Trophoblast cell (in vitro differentiated cells and primary cell): ENCODE data around the gene MDM1.
A peak's percentile ranks its signal among the peaks of the same experiment; 100 is the strongest.

Experiments used
- DNase-seq, 2 donors: peaks; one replicate each; pipeline ENCODE4 v3.0.0-alpha.2; 2016
- H2AFZ ChIP-seq: 2 replicates; pipeline ENCODE4 v1.6.1; 2013; ENCODE audit warnings: low read length, moderate library complexity, mild to moderate bottlenecking; ENCODE audit not compliant: insufficient read depth, poor library complexity
- H2AK5ac ChIP-seq: 2 replicates; pipeline ENCODE4 v1.6.1; 2013; ENCODE audit warnings: mild to moderate bottlenecking, low read length
- H2BK120ac ChIP-seq: 2 replicates; pipeline ENCODE4 v1.6.1; 2013; ENCODE audit warnings: low read length, mild to moderate bottlenecking, moderate library complexity; ENCODE audit not compliant: insufficient read depth, poor library complexity
- H2BK12ac ChIP-seq: 2 replicates; pipeline ENCODE4 v1.6.1; 2013; ENCODE audit warnings: mild to moderate bottlenecking, low read length, moderate library complexity
- H2BK5ac ChIP-seq: 2 replicates; pipeline ENCODE4 v1.6.1; 2013; ENCODE audit warnings: low read length, low read depth, moderate library complexity, mild to moderate bottlenecking; ENCODE audit not compliant: poor library complexity
- H3K14ac ChIP-seq: 2 replicates; pipeline ENCODE4 v1.6.1; 2013; ENCODE audit warnings: mild to moderate bottlenecking, low read length
- H3K18ac ChIP-seq: 2 replicates; pipeline ENCODE4 v1.6.1; 2013; ENCODE audit warnings: mild to moderate bottlenecking, low read length
- H3K23ac ChIP-seq: 2 replicates; pipeline ENCODE4 v1.6.1; 2013; ENCODE audit warnings: low read length
- H3K27ac ChIP-seq: 2 replicates; pipeline ENCODE4 v1.5.1; 2013; ENCODE audit warnings: low read depth, mild to moderate bottlenecking, inconsistent platforms, low read length, moderate library complexity
- H3K27me3 ChIP-seq: 2 replicates; pipeline ENCODE4 v1.6.1; 2013; ENCODE audit warnings: inconsistent platforms, mild to moderate bottlenecking, low read length, moderate library complexity; ENCODE audit not compliant: insufficient read depth
- H3K36me3 ChIP-seq, 2 experiments: 1 replicate in 1 of 2; 2 replicates in 1 of 2; pipeline ENCODE4 v1.6.1; 2013; ENCODE audit warnings: low read length in 2 of 2, mild to moderate bottlenecking in 2 of 2, moderate library complexity in 1 of 2; ENCODE audit not compliant: insufficient read depth in 2 of 2, control insufficient read depth in 1 of 2
- H3K4ac ChIP-seq: 2 replicates; pipeline ENCODE4 v1.6.1; 2013; ENCODE audit warnings: low read depth, mild to moderate bottlenecking, low read length, moderate library complexity
- H3K4me1 ChIP-seq, 2 experiments: 1 replicate in 1 of 2; 2 replicates in 1 of 2; pipeline ENCODE4 v1.6.1; 2013; ENCODE audit warnings: low read length in 2 of 2, mild to moderate bottlenecking in 2 of 2, moderate library complexity in 1 of 2; ENCODE audit not compliant: insufficient read depth in 2 of 2, control insufficient read depth in 1 of 2
- H3K4me2 ChIP-seq: 2 replicates; pipeline ENCODE4 v1.6.1; 2013; ENCODE audit warnings: inconsistent platforms, mild to moderate bottlenecking, low read length, moderate library complexity
- H3K4me3 ChIP-seq: 2 replicates; pipeline ENCODE4 v1.5.1; 2013; ENCODE audit warnings: mild to moderate bottlenecking, low read depth, low read length, inconsistent platforms
- H3K79me1 ChIP-seq: one replicate; pipeline ENCODE4 v1.6.1; 2013; ENCODE audit warnings: low read length
- H3K79me2 ChIP-seq: 2 replicates; pipeline ENCODE4 v1.6.1; 2013; ENCODE audit warnings: low read length, mild to moderate bottlenecking; ENCODE audit not compliant: control insufficient read depth, insufficient read depth, poor library complexity
- H3K9ac ChIP-seq: 2 replicates; pipeline ENCODE4 v1.6.1; 2013; ENCODE audit warnings: mild to moderate bottlenecking, low read length
- H3K9me3 ChIP-seq: 2 replicates; pipeline ENCODE4 v1.6.1; 2013; ENCODE audit warnings: low read depth, mild to moderate bottlenecking, control low read depth, inconsistent platforms, low read length; ENCODE audit not compliant: insufficient read depth
- H4K12ac ChIP-seq: 2 replicates; pipeline ENCODE4 v1.6.1; 2013; ENCODE audit warnings: low read depth, mild to moderate bottlenecking, low read length, moderate library complexity
- H4K8ac ChIP-seq: 2 replicates; pipeline ENCODE4 v1.6.1; 2013; ENCODE audit warnings: low read depth, mild to moderate bottlenecking, low read length, moderate library complexity
- H4K91ac ChIP-seq: one replicate; pipeline ENCODE4 v1.6.1; 2013; ENCODE audit warnings: low read depth, mild to moderate bottlenecking, low read length, moderate library complexity
- WGBS: extraction: QIAGEN DNeasy Blood & Tissue Kit; methylation state at CpG from one replicate; pipeline ENCODE4 v1.1.7; 2013; ENCODE audit warnings: missing lambda C conversion rate; ENCODE audit not compliant: insufficient read length, insufficient coverage; ENCODE audit errors: extremely low coverage; 5-methylcytosine and 5-hydroxymethylcytosine counted together

Gene MDM1

GRCh38 chr12:68290126-68290525 lies 42.0 kb downstream of the MDM1 start:
- Histone ChIP-seq H3K18ac (no peak overlapping the region), H3K9me3 (no peaks in the 10 kb centered on the region), H2BK120ac (no peak overlapping the region), H4K91ac (no peak overlapping the region), H3K23ac (no peak overlapping the region), H3K4me1 (no peaks in the 10 kb centered on the region), H3K14ac (no peak overlapping the region), H3K79me1 (no peaks in the 10 kb centered on the region), H2BK12ac (no peak overlapping the region), H3K4ac (no peak overlapping the region), H4K8ac (no peak overlapping the region), H3K27ac (no peak overlapping the region), H3K79me2 (no peaks in the 10 kb centered on the region), H3K9ac (no peak overlapping the region), H2BK5ac (no peak overlapping the region), H2AFZ (no peak overlapping the region), H3K4me2 (no peak overlapping the region), H2AK5ac (no peak overlapping the region), H3K27me3 (no peaks in the 10 kb centered on the region), H3K4me3 (no peak overlapping the region), H4K12ac (no peak overlapping the region), H3K36me3 (no peaks in the 10 kb centered on the region)
- DNase-seq = peak in 1 of 2 donors; percentile 35
- WGBS = no CpG with 5 or more reads among the region's 6 CpGs

- no peak overlapping the region for H3K9ac ChIP-seq
- no peaks in the 10 kb centered on the region for H3K79me2 ChIP-seq
- H3K4me2 ChIP-seq = no peak overlapping the region
- no peak for DNase-seq
- H3K79me1 ChIP-seq = no peaks in the 10 kb centered on the region
- no peaks in the 10 kb centered on the region for H3K4me1 ChIP-seq
- H2BK12ac ChIP-seq = no peak overlapping the region
- H3K36me3 ChIP-seq = no peaks in the 10 kb centered on the region
- H2BK5ac ChIP-seq = no peak overlapping the region
- no peak overlapping the region for H3K23ac ChIP-seq
- H2AFZ ChIP-seq = no peak overlapping the region
- H3K4ac ChIP-seq = no peak overlapping the region
- no peak overlapping the region for H3K4me3 ChIP-seq
- no peak overlapping the region for H4K8ac ChIP-seq
- no peak overlapping the region for H4K12ac ChIP-seq
- no peaks in the 10 kb centered on the region for H3K9me3 ChIP-seq
- H2AK5ac ChIP-seq = no peak overlapping the region
- no peak overlapping the region for H3K27ac ChIP-seq
- no CpG with 5 or more reads among the region's 5 CpGs for WGBS
- H3K18ac ChIP-seq = no peak overlapping the region
- no peak overlapping the region for H2BK120ac ChIP-seq
- no peak overlapping the region for H4K91ac ChIP-seq
- H3K27me3 ChIP-seq = no peaks in the 10 kb centered on the region
- no peak overlapping the region for H3K14ac ChIP-seq
Observed at GRCh38 chr12:68287106-68287505, 45.1 kb downstream of the MDM1 start.

GRCh38 chr12:68286396-68286795 lies 45.8 kb downstream of the MDM1 start:
- Histone ChIP-seq H3K27me3 (no peaks in the 10 kb centered on the region), H2BK5ac (no peak overlapping the region), H2BK12ac (no peak overlapping the region), H4K8ac (no peak overlapping the region), H2AFZ (no peak overlapping the region), H3K23ac (no peak overlapping the region), H3K4me1 (no peaks in the 10 kb centered on the region), H4K12ac (no peak overlapping the region), H3K9me3 (no peaks in the 10 kb centered on the region), H2BK120ac (no peak overlapping the region), H3K36me3 (no peaks in the 10 kb centered on the region), H2AK5ac (no peak overlapping the region), H3K27ac (no peak overlapping the region), H3K14ac (no peak overlapping the region), H3K4me2 (no peak overlapping the region), H3K9ac (no peak overlapping the region), H3K4ac (no peak overlapping the region), H3K18ac (no peak overlapping the region), H3K79me2 (no peaks in the 10 kb centered on the region), H3K79me1 (no peaks in the 10 kb centered on the region), H3K4me3 (no peak overlapping the region), H4K91ac (no peak overlapping the region)
- no peak for DNase-seq
- no CpG with 5 or more reads among the region's 4 CpGs for WGBS

GRCh38 chr12:68285541-68285940 lies 46.6 kb downstream of the MDM1 start:
- Histone ChIP-seq H3K27ac (no peak overlapping the region), H2BK12ac (no peak overlapping the region), H3K4me1 (no peaks in the 10 kb centered on the region), H3K23ac (no peak overlapping the region), H3K4me2 (no peak overlapping the region), H2AK5ac (no peak overlapping the region), H2BK120ac (no peak overlapping the region), H3K4ac (no peak overlapping the region), H4K12ac (no peak overlapping the region), H2AFZ (no peak overlapping the region), H2BK5ac (no peak overlapping the region), H3K27me3 (no peaks in the 10 kb centered on the region), H3K18ac (no peak overlapping the region), H3K14ac (no peak overlapping the region), H3K9ac (no peak overlapping the region), H3K79me1 (no peaks in the 10 kb centered on the region), H3K9me3 (no peaks in the 10 kb centered on the region), H3K36me3 (no peaks in the 10 kb centered on the region), H3K79me2 (no peaks in the 10 kb centered on the region), H4K91ac (no peak overlapping the region), H4K8ac (no peak overlapping the region), H3K4me3 (no peak overlapping the region)
- DNase-seq = no peak
- no CpG with 5 or more reads among the region's 3 CpGs for WGBS
